ENCODE data around the gene UBL5. TPM values are rescaled to one million over a fixed set of nuclear protein-coding genes. Genes with fewer than 3 reads are reported as not detected.
A peak's percentile ranks its signal among the peaks of the same experiment; 100 is the strongest.
"Not testable (repeated sequence)": the region's sequence is repeated elsewhere in the genome, so short reads cannot be mapped to it uniquely, and the experiment has no call there.

The UBL5 gene
- total RNA-seq, 1 donor from 2014 or later, result 547 TPM

- Histone ChIP-seq H3K4me1 (ENCODE audit: insufficient read depth, low read length) (no peaks in the 10 kb centered on the region), H3K4me2 (ENCODE audit: low read length) (peak overlapping the region; percentile 99), H3K36me3 (ENCODE audit: insufficient read depth, low read length) (no peaks in the 10 kb centered on the region), H3K9ac (ENCODE audit: low read length) (peak overlapping the region; percentile 84), H4K20me1 (ENCODE audit: insufficient read depth, low read length) (no peaks in the 10 kb centered on the region), H3K4me3 (ENCODE audit: insufficient read depth, low read depth, low read length) (peak overlapping the region; percentile 75), H3K9me3 (ENCODE audit: insufficient read depth, low read depth, low read length) (peaks cover 6% of the 10 kb centered on the region), H3K27me3 (ENCODE audit: insufficient read depth, low read length) (no peaks in the 10 kb centered on the region), H3K27ac (ENCODE audit: low read depth, low read length) (peak overlapping the region; percentile 82), H2AFZ (ENCODE audit: low read depth, low read length) (peak overlapping the region; percentile 97), H3K79me2 (ENCODE audit: insufficient read depth, low read length) (no peaks in the 10 kb centered on the region)
- Mint-ChIP-seq H3K27me3 (ENCODE audit: low read depth, unreplicated experiment) (no peaks in the 10 kb centered on the region), H3K4me1 (ENCODE audit: low read depth, unreplicated experiment) (peaks cover 26% of the 10 kb centered on the region), H3K9me3 (ENCODE audit: unreplicated experiment) (peaks cover 3% of the 10 kb centered on the region), H3K27ac (ENCODE audit: unreplicated experiment) (peak overlapping the region; percentile 96), H3K4me3 (ENCODE audit: unreplicated experiment) (peak overlapping the region; percentile 87), H3K36me3 (ENCODE audit: low read depth, unreplicated experiment) (peaks cover 14% of the 10 kb centered on the region)
- peak; percentile 84 for DNase-seq (ENCODE audit: low read depth)
- no peak for FAIRE-seq
- TF ChIP-seq CTCF (IDR thresholded peaks at IDR 0.05; ENCODE audit: insufficient read depth, low read depth, low read length) (no peak), EZH2 (IDR thresholded peaks at IDR 0.05; ENCODE audit: insufficient read depth, low read length) (no peak)
These were observed 42.1 kb upstream of the UBL5 start for GRCh38 chr19:9785367-9786331.

GRCh38 chr19:9786342-9786741 is 41.4 kb upstream of the UBL5 start:
- Histone ChIP-seq H3K4me3 (ENCODE audit: insufficient read depth, low read depth, low read length) (peak overlapping the region; percentile 75), H3K79me2 (ENCODE audit: insufficient read depth, low read length) (no peaks in the 10 kb centered on the region), H2AFZ (ENCODE audit: low read depth, low read length) (peak overlapping the region; percentile 97), H3K4me1 (ENCODE audit: insufficient read depth, low read length) (no peaks in the 10 kb centered on the region), H3K27me3 (ENCODE audit: insufficient read depth, low read length) (no peaks in the 10 kb centered on the region), H3K9ac (ENCODE audit: low read length) (no peak overlapping the region), H3K9me3 (ENCODE audit: insufficient read depth, low read depth, low read length) (peaks cover 6% of the 10 kb centered on the region), H3K36me3 (ENCODE audit: insufficient read depth, low read length) (no peaks in the 10 kb centered on the region), H3K4me2 (ENCODE audit: low read length) (peak overlapping the region; percentile 99), H3K27ac (ENCODE audit: low read depth, low read length) (no peak overlapping the region), H4K20me1 (ENCODE audit: insufficient read depth, low read length) (no peaks in the 10 kb centered on the region)
- FAIRE-seq (no peak), DNase-seq (ENCODE audit: low read depth) (no peak)
- H3K4me1 Mint-ChIP-seq (ENCODE audit: low read depth, unreplicated experiment), result peaks cover 26% of the 10 kb centered on the region
- TF ChIP-seq CTCF (IDR thresholded peaks at IDR 0.05; ENCODE audit: insufficient read depth, low read depth, low read length) (no peak), EZH2 (IDR thresholded peaks at IDR 0.05; ENCODE audit: insufficient read depth, low read length) (no peak)
- H3K9me3 Mint-ChIP-seq (ENCODE audit: unreplicated experiment), result peaks cover 3% of the 10 kb centered on the region
- peaks cover 11% of the 10 kb centered on the region for H3K36me3 Mint-ChIP-seq (ENCODE audit: low read depth, unreplicated experiment)
- peak overlapping the region; percentile 87 for H3K4me3 Mint-ChIP-seq (ENCODE audit: unreplicated experiment)
- H3K27me3 Mint-ChIP-seq (ENCODE audit: low read depth, unreplicated experiment), result no peaks in the 10 kb centered on the region
- H3K27ac Mint-ChIP-seq (ENCODE audit: unreplicated experiment), result peak overlapping the region; percentile 18

- no peaks in the 10 kb centered on the region for H3K36me3 ChIP-seq (ENCODE audit: insufficient read depth, low read length)
- H2AFZ ChIP-seq (ENCODE audit: low read depth, low read length), result no peak overlapping the region
- peaks cover 6% of the 10 kb centered on the region for H3K9me3 ChIP-seq (ENCODE audit: insufficient read depth, low read depth, low read length)
- peaks cover 3% of the 10 kb centered on the region for H3K9me3 Mint-ChIP-seq (ENCODE audit: unreplicated experiment)
- H3K4me3 Mint-ChIP-seq (ENCODE audit: unreplicated experiment), result peak overlapping the region; percentile 64
- H3K9ac ChIP-seq (ENCODE audit: low read length), result no peak overlapping the region
- no peaks in the 10 kb centered on the region for H3K27me3 ChIP-seq (ENCODE audit: insufficient read depth, low read length)
- H3K79me2 ChIP-seq (ENCODE audit: insufficient read depth, low read length), result no peaks in the 10 kb centered on the region
- FAIRE-seq (no peak), DNase-seq (ENCODE audit: low read depth) (no peak)
- H3K36me3 Mint-ChIP-seq (ENCODE audit: low read depth, unreplicated experiment), result peaks cover 9% of the 10 kb centered on the region
- peak overlapping the region; percentile 18 for H3K27ac Mint-ChIP-seq (ENCODE audit: unreplicated experiment)
- no peak overlapping the region for H3K27ac ChIP-seq (ENCODE audit: low read depth, low read length)
- no peak overlapping the region for H3K4me2 ChIP-seq (ENCODE audit: low read length)
- H4K20me1 ChIP-seq (ENCODE audit: insufficient read depth, low read length), result no peaks in the 10 kb centered on the region
- no peaks in the 10 kb centered on the region for H3K4me1 ChIP-seq (ENCODE audit: insufficient read depth, low read length)
- H3K4me3 ChIP-seq (ENCODE audit: insufficient read depth, low read depth, low read length), result no peak overlapping the region
- no peaks in the 10 kb centered on the region for H3K27me3 Mint-ChIP-seq (ENCODE audit: low read depth, unreplicated experiment)
- no peak for TF ChIP-seq EZH2 (IDR thresholded peaks at IDR 0.05; ENCODE audit: insufficient read depth, low read length)
- no peak for TF ChIP-seq CTCF (IDR thresholded peaks at IDR 0.05; ENCODE audit: insufficient read depth, low read depth, low read length)
- peaks cover 26% of the 10 kb centered on the region for H3K4me1 Mint-ChIP-seq (ENCODE audit: low read depth, unreplicated experiment)
These were observed 40.9 kb upstream of the UBL5 start for GRCh38 chr19:9786819-9787218.

GRCh38 chr19:9788604-9789003 is 39.1 kb upstream of the UBL5 start:
- H3K4me1 Mint-ChIP-seq (ENCODE audit: low read depth, unreplicated experiment), result peaks cover 25% of the 10 kb centered on the region
- not testable (repeated sequence) for H2AFZ ChIP-seq (ENCODE audit: low read depth, low read length); H4K20me1 ChIP-seq (ENCODE audit: insufficient read depth, low read length); H3K9me3 ChIP-seq (ENCODE audit: insufficient read depth, low read depth, low read length); H3K9me3 Mint-ChIP-seq (ENCODE audit: unreplicated experiment); FAIRE-seq; H3K9ac ChIP-seq (ENCODE audit: low read length); DNase-seq (ENCODE audit: low read depth); H3K27me3 ChIP-seq (ENCODE audit: insufficient read depth, low read length); H3K27me3 Mint-ChIP-seq (ENCODE audit: low read depth, unreplicated experiment); H3K36me3 Mint-ChIP-seq (ENCODE audit: low read depth, unreplicated experiment); H3K4me1 ChIP-seq (ENCODE audit: insufficient read depth, low read length); H3K4me2 ChIP-seq (ENCODE audit: low read length); H3K79me2 ChIP-seq (ENCODE audit: insufficient read depth, low read length); H3K27ac ChIP-seq (ENCODE audit: low read depth, low read length); H3K4me3 ChIP-seq (ENCODE audit: insufficient read depth, low read depth, low read length); H3K4me3 Mint-ChIP-seq (ENCODE audit: unreplicated experiment); H3K27ac Mint-ChIP-seq (ENCODE audit: unreplicated experiment); H3K36me3 ChIP-seq (ENCODE audit: insufficient read depth, low read length)

Data from astrocyte (in vitro differentiated cells and primary cell).